K562 (cell line): ENCODE measurements around the gene CNTF. TPM values are rescaled to one million over a fixed set of nuclear protein-coding genes. Genes with fewer than 3 reads are reported as not detected.

Experiments
- ATAC-seq: fragments of 200-7000 bp; cut with Tn5 transposase; 3 replicates; pipeline ENCODE4 v1.9.1; 2020; ENCODE audit warnings: moderate library complexity
- BruUV-seq: library from RNA; stranded (reverse); fragments of 400-500 nt; replicated peaks from 2 replicates; lab custom pipeline; 2021; lab: Mats Ljungman, UMichigan
- CTCF ChIA-PET: fragments of 300-600 bp; formaldehyde crosslinking; extraction: SDS; loops from one replicate; lab custom pipeline; 2021; ENCODE audit warnings: low intra/inter-chr PET ratio; lab: Yijun Ruan, JAX
- POLR2A ChIA-PET: fragments of 300-600, 350-650 bp; sonication (Branson Sonifier 250); formaldehyde crosslinking; extraction: SDS; loops from one replicate; lab custom pipeline; 2021; ENCODE audit warnings: antibody characterized with exemption, inconsistent platforms; lab: Yijun Ruan, JAX
- DNase-seq, 4 experiments: peaks; one replicate each; pipeline versions ENCODE4 v3.0.0 to v3.0.0-alpha.2; 2011 to 2018; ENCODE audit warnings: low spot score in 3 of 4, mixed read lengths in 3 of 4; ENCODE audit errors: extremely low read depth in 1 of 4
- FAIRE-seq: peaks from 2 replicates; lab custom pipeline; 2011; peaks lifted over from hg19 to GRCh38; lab: Jason Lieb, UNC
- H2AFZ ChIP-seq: 2 replicates; pipeline ENCODE4 v1.6.0; 2011; ENCODE audit warnings: low read depth, low read length, control low read depth, inconsistent platforms
- H3K27ac ChIP-seq: fragments of 200-600 bp; 3 replicates; pipeline ENCODE4 v1.8.0; 2011; ENCODE audit warnings: low read depth, mild to moderate bottlenecking, control low read depth, inconsistent platforms, low read length, moderate library complexity, mixed read lengths; ENCODE audit errors: extremely low read depth
- H3K27me3 ChIP-seq, 2 experiments: fragments of 300-600 bp in 1 of 2; 2 replicates in 1 of 2; 3 replicates in 1 of 2; pipeline versions ENCODE4 v1.6.0 to v1.8.0; 2011; ENCODE audit warnings: inconsistent platforms in 2 of 2, low read length in 2 of 2, mild to moderate bottlenecking in 1 of 2, mixed read lengths in 1 of 2, moderate library complexity in 1 of 2; ENCODE audit not compliant: control insufficient read depth in 2 of 2, insufficient read depth in 2 of 2
- H3K36me3 ChIP-seq: fragments of 300-600 bp; 3 replicates; pipeline ENCODE4 v1.8.0; 2011; ENCODE audit warnings: mild to moderate bottlenecking, low read length, inconsistent platforms; ENCODE audit not compliant: control insufficient read depth, insufficient read depth
- H3K4me1 ChIP-seq, 2 experiments: fragments of 200-600 bp in 1 of 2; replicated peaks in 1 of 2; 2 replicates in 1 of 2; 3 replicates in 1 of 2; pipeline versions ENCODE4 v1.5.1 to v1.8.0; 2011; ENCODE audit warnings: inconsistent platforms in 2 of 2, low read length in 2 of 2, mild to moderate bottlenecking in 1 of 2, mixed read lengths in 1 of 2, moderate library complexity in 1 of 2; ENCODE audit not compliant: control insufficient read depth in 2 of 2, insufficient read depth in 2 of 2
- H3K4me2 ChIP-seq: 2 replicates; pipeline ENCODE4 v1.6.1; 2011; ENCODE audit warnings: low read length, control low read depth, inconsistent platforms, mixed read lengths; ENCODE audit not compliant: insufficient read depth
- H3K4me3 ChIP-seq: fragments of 200-600 bp; sonication (generic), shearing (Covaris generic); 2 replicates; pipeline ENCODE4 v1.5.1; 2016; ENCODE audit warnings: control low read depth, inconsistent platforms
- H3K79me2 ChIP-seq: fragments of 200-600 bp; 3 replicates; pipeline ENCODE4 v1.8.0; 2011; ENCODE audit warnings: low read length, inconsistent platforms; ENCODE audit not compliant: control insufficient read depth, insufficient read depth
- H3K9ac ChIP-seq, 2 experiments: 2 replicates each; pipeline versions ENCODE4 v1.6.0 to v1.6.1; 2011; ENCODE audit warnings: low read depth in 2 of 2, low read length in 2 of 2, control low read depth in 1 of 2, inconsistent platforms in 1 of 2, mild to moderate bottlenecking in 1 of 2, mixed read lengths in 1 of 2; ENCODE audit not compliant: insufficient read depth in 1 of 2
- H3K9me1 ChIP-seq: one replicate; pipeline ENCODE4 v1.6.0; 2011; ENCODE audit warnings: inconsistent platforms, mild to moderate bottlenecking, low read length, moderate library complexity; ENCODE audit not compliant: control insufficient read depth, insufficient read depth
- H3K9me3 ChIP-seq: replicated peaks from 2 replicates; pipeline ENCODE4 v1.5.1; 2011; ENCODE audit warnings: low read depth, low read length, inconsistent platforms; ENCODE audit not compliant: control insufficient read depth, insufficient read depth
- H4K20me1 ChIP-seq: replicated peaks from 2 replicates; pipeline ENCODE4 v1.6.1; 2011; ENCODE audit warnings: low read length, inconsistent platforms, mixed read lengths; ENCODE audit not compliant: control insufficient read depth, insufficient read depth
- ATF6 ChIP-seq: sonication (generic); formaldehyde crosslinking; IDR thresholded peaks from 2 replicates; pipeline ENCODE4 v1.4.0; 2020; ENCODE audit warnings: mild to moderate bottlenecking, missing genetic modification reagents
- MYC ChIP-seq, 2 experiments: fragments of 250-450 bp in 1 of 2; sonication (Bioruptor Pico) in 1 of 2; IDR thresholded peaks; 2 replicates each; pipeline versions ENCODE4 v1.5.1 to v1.6.1; 2012 to 2021; ENCODE audit warnings: low read depth in 2 of 2, borderline replicate concordance in 1 of 2, improper control_type of control experiment in 1 of 2, low read length in 1 of 2, mild to moderate bottlenecking in 1 of 2, moderate library complexity in 1 of 2
- NR3C1 ChIP-seq: sonication (generic); formaldehyde crosslinking; IDR thresholded peaks from 2 replicates; pipeline ENCODE4 v1.8.1; 2022; ENCODE audit warnings: missing genetic modification reagents
- POLR2AphosphoS5 ChIP-seq: IDR thresholded peaks from 2 replicates; pipeline ENCODE4 v1.6.1; 2011; ENCODE audit warnings: mild to moderate bottlenecking, low read depth, low read length, moderate library complexity; ENCODE audit not compliant: control insufficient read depth, insufficient read depth
- RAD21 ChIP-seq, 2 experiments: fragments of 250-450 bp in 1 of 2; fragments of 450-650 bp in 1 of 2; sonication (Bioruptor Pico) in 1 of 2; formaldehyde crosslinking in 1 of 2; IDR thresholded peaks in 1 of 2; conservative IDR thresholded peaks in 1 of 2; 2 replicates each; pipeline versions ENCODE4 v1.4.0 to v1.8.0; 2020 to 2022; ENCODE audit warnings: mild to moderate bottlenecking in 2 of 2, moderate library complexity in 1 of 2
- ZNF224 ChIP-seq: sonication (generic); formaldehyde crosslinking; IDR thresholded peaks from 2 replicates; pipeline ENCODE4 v1.8.0; 2022; ENCODE audit warnings: mild to moderate bottlenecking, missing genetic modification reagents
- WGBS: fragments of 100-300 bp; shearing (Covaris generic); methylation state at CpG from one replicate; pipeline ENCODE4 v1.1.6; 2016; ENCODE audit warnings: low coverage, mixed read lengths; ENCODE audit not compliant: insufficient coverage; ENCODE audit errors: missing lambda C conversion rate; 5-methylcytosine and 5-hydroxymethylcytosine counted together
- in situ Hi-C: fragments of 300-500 bp; cut with MboI; formaldehyde crosslinking; loops from 4 replicates; pipeline ENCODE4 v1.15.0; 2018; ENCODE audit warnings: inconsistent platforms, mixed read lengths
- intact Hi-C: fragments of 100-400 bp; cut with micrococcal nuclease; formaldehyde crosslinking; loops from 2 replicates; pipeline ENCODE4 v1.14.2; 2022
- polyA plus RNA-seq, 8 experiments: library from polyadenylated mRNA; depleted of rRNA in 4 of 8; stranded (reverse) in 5 of 8; unstranded in 3 of 8; fragments of >200 nt; fragmentation: Nextera tagmentation in 2 of 8; fragmentation: Illumina TruSeq in 1 of 8; extraction: Ambion mirVana in 2 of 8; extraction: Trizol in 1 of 8; gene quantifications; 2 replicates each; pipeline versions ENCODE4 v1.2.1 to v1.2.3, GENCODE V29; 2011 to 2014; ENCODE audit warnings: inconsistent platforms in 1 of 8, missing spikeins in 1 of 8
- total RNA-seq, 7 experiments: library from RNA; depleted of rRNA in 6 of 7; stranded (reverse); fragments of >200 nt in 6 of 7; fragmentation: Illumina TruSeq in 2 of 7; extraction: Trizol in 2 of 7; gene quantifications; 2 replicates each; pipeline versions ENCODE4 v1.2.1 to v1.2.3, GENCODE V29; 2011 to 2021; ENCODE audit warnings: low replicate concordance in 1 of 7
- TF ChIP-seq, protein P1 (sequence below), 3 experiments: IDR thresholded peaks in 2 of 3; conservative IDR thresholded peaks in 1 of 3; 2 replicates each; pipeline ENCODE4 v1.5.1; 2011 to 2012; ENCODE audit warnings: low read length in 3 of 3, mild to moderate bottlenecking in 3 of 3, control low read depth in 2 of 3, improper control_type of control experiment in 1 of 3, inconsistent platforms in 1 of 3, low read depth in 1 of 3, mixed read lengths in 1 of 3, moderate library complexity in 1 of 3; ENCODE audit not compliant: insufficient read depth in 2 of 3

CNTF gene
- total and polyA plus RNA-seq, 9 of the 15 experiments (the other 6 are each of a cell fraction or from before 2014, with no cell fraction given), result 0.17 to 5.0 (median 2.3) TPM

DNA sequence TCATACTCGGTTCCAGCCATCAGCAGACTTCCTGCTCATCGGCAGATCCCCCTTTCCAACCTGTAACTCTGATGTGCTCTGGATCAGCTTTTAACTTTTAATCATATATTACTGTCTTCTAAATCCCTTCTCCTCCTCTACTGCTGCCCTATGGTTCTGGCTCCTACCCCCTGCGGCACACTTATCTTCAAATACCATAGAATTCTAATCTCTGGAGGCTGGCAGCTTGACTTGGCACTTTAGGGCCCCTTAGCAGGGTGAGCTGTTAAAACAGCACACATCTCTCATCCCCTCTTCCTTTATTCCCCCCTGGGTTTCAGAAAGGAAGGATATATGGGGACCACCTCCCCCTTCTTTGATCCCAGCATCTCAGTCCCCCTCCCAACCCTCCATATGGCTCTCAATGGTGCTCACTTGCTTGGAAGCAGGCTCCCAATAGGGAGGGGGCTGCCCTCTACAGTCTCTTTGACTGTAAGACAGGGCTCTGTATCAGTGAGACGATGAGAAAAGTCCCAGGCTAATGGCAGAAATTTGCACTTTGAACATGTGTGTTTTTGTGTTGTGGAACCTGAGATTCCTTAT is 4.4 kb upstream of the CNTF start:
- no peaks in the 10 kb centered on the region for H3K27me3 ChIP-seq
- no peak overlapping the region for H2AFZ ChIP-seq
- H3K79me2 ChIP-seq, result peaks cover 6% of the 10 kb centered on the region; the same call in 2 of the 3 replicates
- no peak overlapping the region for H3K9ac ChIP-seq
- H3K9me3 ChIP-seq, result no peaks in the 10 kb centered on the region
- H3K4me2 ChIP-seq, result no peak overlapping the region
- H3K36me3 ChIP-seq, result peaks cover 98% of the 10 kb centered on the region
- WGBS, result 98% methylated on average over 4 of the region's 4 CpGs
- H3K4me3 ChIP-seq, result no peak overlapping the region
- DNase-seq (peak in 1 of 4 experiments; percentile 14), FAIRE-seq (no peak), ATAC-seq (peak; percentile 88)
- BruUV-seq, result no TSS peak
- ChIA-PET POLR2A (interaction anchor here (0.7 to 1.0 kb wide), 2 partner anchors 11 to 28 kb away, joined by 3 to 4 read pairs; no protein-coding TSS in a partner anchor), CTCF (interaction anchor here (0.6 to 0.7 kb wide), 3 partner anchors 39 to 325 kb away, joined by 3 to 4 read pairs (median 3); no protein-coding TSS in a partner anchor)
- intact Hi-C loops (no loop called here), in situ Hi-C loops (no loop called here)
- H3K9me1 ChIP-seq, result no peaks in the 10 kb centered on the region
- H4K20me1 ChIP-seq, result no peaks in the 10 kb centered on the region
- no peak overlapping the region for H3K27ac ChIP-seq
- no peak for TF ChIP-seq MYC (IDR thresholded peaks at IDR 0.05; ENCODE audit: low read depth, low read length)
- TF ChIP-seq MYC (CRISPR knock-in tag; IDR thresholded peaks at IDR 0.05; ENCODE audit: borderline replicate concordance, low read depth), result no peak
- TF ChIP-seq RAD21 (CRISPR knock-in tag; conservative IDR thresholded peaks at IDR 0.05 in 1 of 2, IDR thresholded peaks at IDR 0.05 in 1 of 2), result peak in 1 of 2 experiments; percentile 40; a peak in 2 of 4 replicates
- TF ChIP-seq, protein P1, sequence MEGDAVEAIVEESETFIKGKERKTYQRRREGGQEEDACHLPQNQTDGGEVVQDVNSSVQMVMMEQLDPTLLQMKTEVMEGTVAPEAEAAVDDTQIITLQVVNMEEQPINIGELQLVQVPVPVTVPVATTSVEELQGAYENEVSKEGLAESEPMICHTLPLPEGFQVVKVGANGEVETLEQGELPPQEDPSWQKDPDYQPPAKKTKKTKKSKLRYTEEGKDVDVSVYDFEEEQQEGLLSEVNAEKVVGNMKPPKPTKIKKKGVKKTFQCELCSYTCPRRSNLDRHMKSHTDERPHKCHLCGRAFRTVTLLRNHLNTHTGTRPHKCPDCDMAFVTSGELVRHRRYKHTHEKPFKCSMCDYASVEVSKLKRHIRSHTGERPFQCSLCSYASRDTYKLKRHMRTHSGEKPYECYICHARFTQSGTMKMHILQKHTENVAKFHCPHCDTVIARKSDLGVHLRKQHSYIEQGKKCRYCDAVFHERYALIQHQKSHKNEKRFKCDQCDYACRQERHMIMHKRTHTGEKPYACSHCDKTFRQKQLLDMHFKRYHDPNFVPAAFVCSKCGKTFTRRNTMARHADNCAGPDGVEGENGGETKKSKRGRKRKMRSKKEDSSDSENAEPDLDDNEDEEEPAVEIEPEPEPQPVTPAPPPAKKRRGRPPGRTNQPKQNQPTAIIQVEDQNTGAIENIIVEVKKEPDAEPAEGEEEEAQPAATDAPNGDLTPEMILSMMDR (IDR thresholded peaks at IDR 0.05 in 2 of 3, conservative IDR thresholded peaks at IDR 0.05 in 1 of 3; ENCODE audit: insufficient read depth in 2 of 3, low read depth in 1 of 3, low read length in 3 of 3), result peak; percentile 25 to 29 (median 25); a peak in 4 of 6 replicates
- TF ChIP-seq ZNF224 (CRISPR knock-in tag), result no peak
- no peak for TF ChIP-seq ATF6
- peak; percentile 27; the same call in 1 of the 2 replicates for TF ChIP-seq POLR2AphosphoS5
- TF ChIP-seq NR3C1, result no peak
- TF ChIP-seq, all 486 proteins: peak for 3
- H3K4me1 ChIP-seq, result no peaks in the 10 kb centered on the region
